Activated T-cell treated with anti-CD3 and anti-CD28 coated beads for 1 hour (primary cell): Measurements from ENCODE around the gene SSTR1.
"Not testable (repeated sequence)": the region's sequence is repeated elsewhere in the genome, so short reads cannot be mapped to it uniquely, and the experiment has no call there.

ENCODE experiments used
- DNase-seq: peaks from one replicate; pipeline ENCODE4 v3.0.0-alpha.2; 2020; ENCODE audit warnings: low read depth

The SSTR1 gene, protein sequence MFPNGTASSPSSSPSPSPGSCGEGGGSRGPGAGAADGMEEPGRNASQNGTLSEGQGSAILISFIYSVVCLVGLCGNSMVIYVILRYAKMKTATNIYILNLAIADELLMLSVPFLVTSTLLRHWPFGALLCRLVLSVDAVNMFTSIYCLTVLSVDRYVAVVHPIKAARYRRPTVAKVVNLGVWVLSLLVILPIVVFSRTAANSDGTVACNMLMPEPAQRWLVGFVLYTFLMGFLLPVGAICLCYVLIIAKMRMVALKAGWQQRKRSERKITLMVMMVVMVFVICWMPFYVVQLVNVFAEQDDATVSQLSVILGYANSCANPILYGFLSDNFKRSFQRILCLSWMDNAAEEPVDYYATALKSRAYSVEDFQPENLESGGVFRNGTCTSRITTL

DNA sequence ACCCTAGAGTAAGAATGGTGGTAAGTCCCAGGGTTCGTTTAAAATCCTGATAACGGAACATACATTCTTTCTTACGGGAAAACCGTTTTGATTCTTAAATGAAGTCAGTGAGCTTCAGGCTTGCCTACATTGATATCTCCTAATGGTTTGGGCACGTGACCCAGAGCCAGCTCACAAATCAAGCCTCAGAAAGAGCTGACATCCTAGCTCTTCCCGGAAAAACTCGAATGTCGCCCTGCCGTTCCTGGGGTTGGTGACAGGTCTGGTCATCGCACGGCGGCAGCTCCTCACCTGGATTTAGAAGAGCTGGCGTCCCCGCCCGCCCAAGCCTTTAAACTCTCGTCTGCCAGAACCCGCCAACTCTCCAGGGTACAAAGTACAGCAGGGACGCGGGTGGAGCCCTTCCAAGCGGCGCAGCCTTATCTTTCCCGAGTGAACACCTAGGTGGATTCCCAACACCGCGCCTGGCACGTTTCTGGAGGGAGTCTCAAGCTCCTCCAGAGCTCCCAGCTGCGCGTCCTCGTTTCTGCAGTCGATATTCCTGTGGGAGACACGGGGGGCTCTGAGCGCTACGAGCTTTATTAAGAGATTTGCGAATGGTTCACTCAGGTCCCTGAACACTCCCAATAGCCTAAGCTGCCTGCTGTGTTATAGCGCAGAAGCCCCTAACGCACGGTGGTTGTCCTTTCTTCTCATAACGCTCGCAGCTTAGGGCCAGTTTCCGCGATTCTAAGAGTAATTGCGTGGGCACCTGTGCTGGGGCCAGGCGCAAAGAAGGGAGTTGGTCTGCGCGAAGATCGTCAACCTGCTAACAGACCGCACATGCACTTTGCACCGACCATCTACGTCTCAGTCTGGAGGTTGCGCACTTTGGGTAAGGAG lies at the start of gene SSTR1:
TSS of gene SSTR1 (plus strand) at position 169 of the 882 bp plus-strand sequence. CDS start 1,486 bp downstream, outside the sequence.
- no peak for DNase-seq

DNA sequence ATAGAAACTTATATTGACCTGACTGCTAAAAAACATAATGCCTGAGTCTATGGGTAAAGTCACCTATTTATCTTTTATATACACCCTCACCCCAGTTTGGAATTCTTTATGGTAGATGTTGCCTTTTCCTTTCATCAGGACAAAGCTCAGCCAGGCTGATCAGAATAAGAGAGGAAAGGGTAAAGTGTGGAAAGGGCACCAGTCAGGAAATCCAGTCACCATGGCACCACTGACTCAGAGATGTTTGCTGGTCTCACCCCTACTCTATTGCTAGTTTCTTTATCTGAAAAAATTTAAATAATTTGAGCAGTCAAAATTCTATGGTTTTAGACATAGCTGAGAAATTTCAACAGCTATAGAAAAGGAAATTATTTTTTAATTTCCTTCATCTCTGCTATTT lies 49.2 kb upstream of the SSTR1 start:
- no peak for DNase-seq

DNA sequence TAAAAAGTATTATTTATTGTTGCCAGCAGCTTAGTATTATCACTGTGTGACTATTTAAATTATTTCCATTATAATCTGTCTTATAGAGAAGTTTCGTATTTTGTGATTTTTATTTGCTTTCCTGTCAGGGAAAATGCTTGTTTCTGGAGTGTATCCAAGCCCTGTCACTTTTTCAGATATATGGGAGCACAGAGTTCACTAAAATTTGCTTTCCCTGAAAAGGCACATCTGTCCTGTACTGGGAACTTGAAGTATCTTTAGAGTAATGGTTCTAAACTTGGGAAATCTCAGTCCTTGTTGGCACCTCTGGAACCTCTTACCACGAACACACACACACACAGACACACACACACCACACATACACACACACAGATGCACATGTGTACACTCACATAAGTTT lies 39.3 kb upstream of the SSTR1 start:
- DNase-seq = no peak

DNA sequence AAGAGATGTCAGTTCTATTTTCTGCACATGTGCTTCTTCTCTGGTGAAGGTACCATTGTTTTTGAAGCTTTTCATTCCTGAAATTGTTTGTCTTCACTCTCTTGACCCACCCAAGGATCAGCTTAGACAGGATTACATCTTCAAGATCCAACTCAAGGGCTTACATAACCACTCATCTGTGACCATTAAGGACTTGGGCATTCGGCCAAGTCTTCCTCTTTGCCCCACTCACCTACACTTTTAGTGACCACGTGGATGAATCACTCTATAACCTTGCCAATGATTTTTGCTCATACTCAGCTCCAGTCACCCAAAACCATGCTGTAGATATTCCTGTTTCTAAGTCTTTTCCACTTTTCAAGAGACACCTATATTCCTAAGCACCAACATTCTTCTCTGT lies 36.5 kb upstream of the SSTR1 start:
- no peak for DNase-seq

DNA sequence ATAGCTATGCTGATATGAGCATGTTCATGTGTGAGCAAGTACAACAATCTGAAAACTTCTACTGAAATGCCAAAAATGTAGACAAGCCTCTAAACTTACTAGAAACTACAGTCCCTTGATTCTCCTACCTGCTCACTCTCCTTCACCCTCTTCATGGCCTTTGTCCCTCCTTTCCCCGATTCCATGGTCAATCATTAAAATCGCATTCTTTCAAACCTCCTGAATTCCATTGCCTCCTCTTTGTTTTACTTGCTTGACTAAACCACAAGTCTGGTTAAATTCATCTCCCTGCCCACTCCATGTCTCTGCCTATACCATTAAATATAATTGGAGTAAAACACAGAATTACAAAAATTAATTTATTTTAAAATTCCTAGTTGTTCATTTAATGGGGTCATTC lies 33.0 kb upstream of the SSTR1 start:
- no peak for DNase-seq

DNA sequence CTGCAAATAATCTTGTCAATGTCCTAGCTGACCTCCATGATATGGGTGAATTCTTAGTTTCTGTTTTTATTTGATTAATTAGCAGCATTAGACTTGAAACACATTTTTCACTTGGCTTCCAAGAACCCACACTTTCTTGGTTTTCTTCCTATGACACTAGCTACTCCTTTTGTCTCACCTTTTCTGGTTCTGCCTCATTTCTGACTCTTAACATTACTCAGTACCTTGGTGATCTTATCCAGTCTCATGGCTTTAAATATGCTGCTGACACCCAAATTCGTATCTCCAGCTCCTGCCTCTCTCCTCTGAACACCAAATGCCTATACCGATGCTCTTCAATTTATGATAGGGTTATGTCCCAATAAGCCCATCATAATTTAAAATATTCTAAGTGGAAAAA lies 32.0 kb upstream of the SSTR1 start:
- no peak for DNase-seq

DNA sequence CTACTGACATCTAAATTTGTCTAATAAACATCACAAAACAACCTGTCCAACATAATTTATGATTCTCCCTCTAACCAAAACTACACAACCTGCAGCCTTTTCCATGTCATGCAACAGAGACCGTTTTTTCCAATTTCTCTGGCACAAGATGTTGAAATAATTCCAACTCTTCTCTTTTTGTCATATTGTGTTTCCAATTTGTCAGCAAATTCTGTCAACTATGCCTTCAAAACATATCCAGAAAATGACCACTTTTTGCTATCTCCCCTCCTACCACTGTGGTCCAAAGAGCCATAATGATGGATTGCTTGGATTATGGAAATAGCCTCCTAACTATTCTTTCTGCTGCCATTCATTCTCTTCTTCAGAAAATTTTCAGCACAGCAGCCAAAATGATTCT lies 31.3 kb upstream of the SSTR1 start:
- DNase-seq = no peak

DNA sequence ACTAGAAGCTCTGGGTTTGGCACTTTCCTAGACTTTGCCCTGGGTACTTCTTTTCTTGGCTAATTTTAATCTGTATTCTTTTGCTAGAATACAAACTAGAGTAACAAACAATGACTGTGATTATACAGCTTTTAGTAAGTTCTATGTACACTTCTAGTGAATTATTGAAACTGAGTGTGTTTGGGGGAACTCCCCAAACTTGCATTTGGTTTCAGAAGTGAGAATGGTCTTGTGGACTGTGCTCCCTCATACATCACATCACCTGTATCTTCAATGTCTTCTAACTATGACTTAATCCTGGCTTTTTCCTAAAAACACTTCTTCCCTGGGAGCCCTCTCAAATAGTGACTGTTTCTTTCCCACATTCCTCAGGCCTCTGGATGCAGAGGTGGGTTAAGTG lies 23.6 kb upstream of the SSTR1 start:
- DNase-seq = no peak

DNA sequence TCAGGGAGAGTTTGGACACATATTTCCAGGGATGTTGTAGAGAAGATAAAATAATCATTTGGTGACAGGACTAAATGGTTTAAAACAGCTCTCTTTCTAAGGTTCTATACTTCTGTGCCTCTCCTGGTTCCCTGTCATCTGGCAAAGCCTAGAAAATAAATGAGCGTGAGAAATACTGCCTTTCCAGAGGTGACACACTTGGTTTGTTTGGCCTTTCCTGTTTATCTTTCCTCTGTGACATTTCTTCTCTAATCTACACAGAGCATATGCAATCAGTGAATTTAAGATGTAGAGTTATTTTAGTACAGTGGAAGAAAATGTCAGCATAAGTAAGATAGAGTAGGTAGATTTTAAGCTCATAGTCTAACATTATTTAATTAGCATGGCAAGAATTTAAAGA lies 22.0 kb upstream of the SSTR1 start:
- no peak for DNase-seq

DNA sequence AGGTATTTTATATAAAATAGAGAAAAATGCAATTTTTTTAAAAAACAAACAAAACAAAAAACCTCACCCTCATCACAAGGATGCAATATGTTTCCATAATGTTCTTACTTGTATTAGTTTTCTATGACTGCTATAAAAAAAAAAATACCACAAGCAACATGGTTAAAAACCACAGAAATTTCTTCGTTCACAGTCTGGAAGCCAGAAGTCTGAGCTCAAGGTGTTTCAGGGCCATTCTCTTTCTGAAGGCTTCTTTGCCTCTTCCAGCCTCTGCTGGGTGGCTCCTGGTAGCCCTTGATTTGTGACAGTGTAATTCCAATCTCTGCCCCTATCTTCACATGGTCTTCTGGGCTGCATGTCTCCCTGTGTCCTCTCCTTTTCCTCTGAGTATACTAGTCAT lies 21.5 kb upstream of the SSTR1 start:
- DNase-seq = no peak

DNA sequence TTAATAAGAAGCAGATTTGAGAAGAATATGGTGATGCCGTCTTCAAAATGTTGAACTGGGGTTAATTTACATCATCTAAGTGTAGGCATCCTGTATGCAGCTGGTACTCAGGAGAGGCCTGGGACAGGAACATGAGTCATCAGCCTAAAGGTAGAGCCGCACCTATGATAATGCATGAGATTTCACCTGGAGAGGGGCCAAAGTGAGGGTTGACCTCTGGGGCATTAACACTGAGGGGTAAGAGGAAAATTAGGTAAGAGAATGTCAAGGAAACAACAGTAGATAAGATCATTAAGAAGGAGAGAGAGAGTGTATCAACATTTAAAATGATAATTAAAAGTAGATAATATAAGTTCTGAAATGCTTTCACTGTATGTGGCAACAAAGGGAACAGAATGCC lies 20.2 kb upstream of the SSTR1 start:
- DNase-seq = no peak

DNA sequence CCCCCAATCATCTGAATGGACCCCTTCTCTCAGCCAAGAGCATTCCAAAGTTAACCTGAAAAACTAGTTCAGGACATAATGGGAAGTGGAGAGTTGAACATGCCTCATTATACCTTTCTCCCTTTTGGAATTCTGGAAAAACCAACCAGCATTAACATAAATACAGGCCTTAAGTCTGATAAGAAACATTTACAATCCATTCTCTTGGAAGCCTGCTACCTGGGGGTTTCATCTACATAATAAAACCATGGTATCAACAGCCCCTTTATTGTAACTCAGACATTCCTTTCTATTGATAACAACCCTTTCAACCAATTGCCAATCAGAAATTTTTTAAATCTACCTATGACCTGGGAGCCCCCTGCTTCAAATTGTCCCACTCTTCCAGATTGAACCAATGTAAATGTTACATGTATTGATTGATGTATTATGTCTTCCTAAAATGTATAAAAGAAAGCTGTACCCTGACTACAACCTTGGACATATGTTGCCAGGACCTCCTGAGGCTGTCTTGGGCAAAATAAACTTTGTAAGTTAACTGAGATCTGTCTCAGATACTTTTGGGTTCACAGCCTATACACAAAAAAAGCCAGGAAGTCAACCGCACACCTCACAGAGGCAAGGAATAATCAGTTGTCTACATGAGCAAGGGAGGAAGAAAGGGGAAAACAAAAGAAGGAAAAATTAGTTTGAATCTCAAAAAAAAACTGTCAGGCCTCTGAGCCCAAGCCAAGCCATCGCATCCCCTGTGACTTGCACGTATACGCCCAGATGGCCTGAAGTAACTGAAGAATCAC lies 17.6 kb upstream of the SSTR1 start:
- DNase-seq = no peak

DNA sequence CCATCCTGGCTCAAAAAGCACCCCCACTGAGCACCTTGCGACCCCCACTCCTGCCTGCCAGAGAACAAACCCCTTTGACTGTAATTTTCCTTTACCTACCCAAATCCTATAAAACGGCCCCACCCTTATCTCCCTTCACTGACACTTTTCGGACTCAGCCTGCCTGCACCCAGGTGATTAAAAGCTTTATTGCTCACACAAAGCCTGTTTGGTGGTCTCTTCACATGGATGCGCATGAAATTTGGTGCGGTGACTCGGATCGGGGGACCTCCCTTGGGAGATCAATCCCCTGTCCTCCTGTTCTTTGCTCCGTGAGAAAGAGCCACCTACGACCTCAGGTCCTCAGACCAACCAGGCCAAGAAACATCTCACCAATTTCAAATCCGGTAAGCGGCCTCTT lies 16.9 kb upstream of the SSTR1 start:
- not testable (repeated sequence) for DNase-seq

DNA sequence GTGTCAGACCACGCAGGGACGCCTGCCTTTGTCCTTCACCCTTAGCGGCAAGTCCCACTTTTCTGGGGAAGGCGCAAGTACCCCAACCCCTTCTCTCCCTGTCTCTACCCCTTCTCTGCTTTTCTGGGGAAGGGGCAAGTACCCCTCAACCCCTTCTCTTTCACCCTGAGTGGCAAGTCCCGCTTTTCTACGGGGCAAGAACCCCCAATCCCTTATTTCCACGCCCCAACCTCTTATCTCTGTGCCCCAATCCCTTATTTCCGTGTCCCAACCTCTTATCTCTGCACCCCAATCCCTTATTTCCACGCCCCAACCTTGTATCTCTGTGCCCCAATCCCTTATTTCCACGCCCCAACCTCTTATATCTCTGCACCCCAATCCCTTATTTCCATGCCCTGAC lies 16.2 kb upstream of the SSTR1 start:
- not testable (repeated sequence) for DNase-seq

DNA sequence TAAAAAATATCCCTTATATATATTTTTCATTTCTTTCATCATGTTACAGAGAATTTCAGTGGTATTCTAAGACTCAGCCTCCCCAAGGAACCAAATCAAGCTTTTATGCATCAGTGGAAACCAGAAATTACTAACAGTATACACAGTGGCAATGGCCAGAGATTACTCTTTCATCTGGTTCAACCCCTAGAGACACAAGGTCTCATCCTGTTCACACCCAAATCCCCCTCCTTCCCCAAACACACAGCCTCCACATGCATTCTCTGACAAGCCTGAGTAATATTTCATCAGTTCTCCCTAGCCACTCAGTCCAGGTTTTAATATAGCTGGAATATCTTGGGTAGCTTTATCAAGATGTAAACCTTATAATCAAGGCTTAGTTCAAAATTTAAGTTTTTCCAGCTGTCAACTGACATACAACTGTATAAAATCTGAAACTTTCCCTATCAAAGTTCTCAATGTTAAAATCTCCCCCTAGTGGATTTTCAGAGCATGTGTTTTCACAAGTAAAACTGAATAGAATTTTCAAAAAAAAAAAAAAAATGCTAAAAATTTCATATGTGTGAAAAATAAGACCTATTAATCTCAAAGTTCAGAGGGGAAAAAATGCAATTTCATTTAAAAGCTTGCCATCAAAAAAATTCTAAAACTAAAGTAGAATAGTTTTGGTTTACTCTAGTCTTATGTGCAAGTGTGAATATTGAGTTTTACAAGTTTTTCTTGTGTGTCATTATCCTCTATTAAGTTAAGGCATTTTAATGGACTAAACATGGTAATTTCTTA lies 10.5 kb upstream of the SSTR1 start:
- DNase-seq = no peak

DNA sequence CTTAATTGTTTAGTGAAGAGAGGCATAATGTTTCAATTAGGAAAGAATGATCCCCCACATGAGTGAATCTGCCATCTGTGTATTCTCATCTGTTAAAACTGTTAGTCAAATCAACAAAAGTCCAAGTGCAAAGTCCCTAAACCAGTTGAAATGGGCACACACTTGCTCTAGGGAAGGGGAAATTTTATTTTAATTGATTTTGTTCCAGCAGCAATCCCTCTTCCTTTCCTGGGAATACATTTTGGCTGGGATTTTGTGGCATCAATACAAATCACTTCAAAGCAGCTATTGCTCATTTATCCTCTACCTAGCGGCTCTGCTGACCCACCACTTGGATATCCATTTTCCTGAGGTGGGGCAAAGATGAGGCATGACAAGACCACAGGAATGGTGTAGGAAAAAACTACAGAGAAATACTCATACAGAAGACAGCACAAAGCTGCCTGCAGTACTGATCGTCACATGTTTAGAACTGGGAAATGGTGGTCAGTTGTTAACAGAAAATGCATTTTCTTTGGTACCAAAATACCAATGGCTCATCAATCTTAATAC lies 9.8 kb upstream of the SSTR1 start:
- no peak for DNase-seq

DNA sequence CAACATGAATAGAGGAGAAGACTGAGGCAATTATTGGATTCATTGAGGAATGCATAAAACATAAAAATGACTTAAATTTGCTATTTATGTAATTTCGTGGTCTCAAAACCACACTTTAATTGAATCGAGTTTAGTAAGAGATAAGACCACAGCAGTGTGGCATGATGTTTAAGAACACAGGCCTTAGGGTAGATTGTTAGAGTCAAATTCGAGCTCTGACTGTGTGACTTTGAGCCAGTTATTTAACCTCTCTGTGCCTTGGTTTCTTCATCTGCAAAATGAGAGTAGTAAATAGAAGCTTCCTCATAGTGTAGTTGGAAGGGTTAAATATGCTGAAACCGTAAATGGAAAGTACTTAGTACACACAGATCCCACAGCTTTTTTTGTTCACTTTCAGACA lies 9.3 kb upstream of the SSTR1 start:
- DNase-seq = no peak

DNA sequence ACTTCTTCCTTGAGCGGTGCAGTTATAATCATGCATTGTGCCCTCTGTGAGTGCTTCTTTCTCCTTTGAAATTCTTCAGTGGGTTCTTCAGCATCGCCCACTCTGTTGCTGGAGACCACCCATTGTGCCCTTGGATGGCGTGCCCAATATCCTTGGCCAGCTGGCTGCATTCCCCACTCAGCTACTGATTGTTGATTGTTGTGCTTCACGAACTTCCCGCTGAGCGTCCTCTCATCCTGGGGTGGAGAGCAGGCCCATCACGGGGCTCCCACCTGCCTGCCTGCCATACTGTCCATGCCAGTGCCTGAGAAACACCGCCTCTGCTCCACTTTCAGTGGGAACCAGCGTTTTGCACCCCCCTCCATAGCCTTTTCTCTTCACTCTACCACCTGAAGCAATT lies 8.6 kb upstream of the SSTR1 start:
- DNase-seq = no peak

DNA sequence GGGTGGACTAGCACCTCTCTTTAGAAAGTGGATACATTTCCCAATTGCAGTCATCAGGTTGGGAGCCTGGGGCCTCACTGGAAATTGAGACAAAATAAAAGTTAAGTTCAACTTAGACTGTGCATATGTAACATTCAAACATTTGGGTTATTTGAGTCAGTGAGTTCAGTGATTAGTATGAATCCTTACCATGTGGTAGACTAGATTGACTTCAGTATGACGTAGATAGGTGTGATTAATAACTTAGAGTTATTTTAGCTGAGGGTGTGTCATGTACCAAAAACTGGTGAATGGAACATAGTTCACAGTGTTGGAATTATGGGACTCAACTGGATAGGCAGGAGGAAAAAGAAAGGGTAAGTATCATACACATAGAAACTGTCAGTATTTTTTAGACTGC lies 8.0 kb upstream of the SSTR1 start:
- no peak for DNase-seq

DNA sequence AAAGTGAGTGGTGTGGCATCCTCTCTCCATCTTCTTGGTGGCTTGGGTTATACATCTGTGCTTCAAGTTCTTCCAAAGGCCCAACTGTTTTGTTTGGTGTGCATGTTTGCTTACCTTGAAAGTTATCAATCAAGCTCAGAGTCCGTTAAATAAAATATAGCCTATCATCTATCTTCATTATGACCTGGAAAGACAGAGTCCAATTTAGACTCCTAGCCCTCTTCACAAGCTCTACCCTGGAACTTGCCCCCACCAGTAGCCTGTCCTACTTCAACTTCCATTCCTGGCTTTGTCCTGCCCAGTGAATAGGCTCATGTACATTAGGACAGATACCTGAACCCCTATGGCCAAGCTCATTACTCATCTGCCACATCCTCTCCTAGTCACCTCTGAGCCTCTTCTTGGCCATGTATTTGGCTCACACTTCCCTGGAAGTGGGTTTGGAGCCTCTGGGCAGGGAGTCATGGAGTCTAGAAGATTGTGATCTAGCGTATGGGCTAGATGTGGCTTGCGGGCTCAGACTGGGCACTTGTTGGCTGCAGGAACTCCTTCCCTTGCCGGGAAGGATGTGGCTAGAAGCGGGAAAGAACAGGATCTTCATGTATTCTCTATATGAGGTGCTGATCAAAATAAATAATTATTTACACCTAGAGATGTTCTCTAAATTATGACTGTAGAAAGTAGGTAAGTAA lies 6.4 kb upstream of the SSTR1 start:
- no peak for DNase-seq
